ENCODE results near the gene CETN3.
"Not testable (repeated sequence)": the region's sequence is repeated elsewhere in the genome, so short reads cannot be mapped to it uniquely, and the experiment has no call there.

CETN3 gene

DNA sequence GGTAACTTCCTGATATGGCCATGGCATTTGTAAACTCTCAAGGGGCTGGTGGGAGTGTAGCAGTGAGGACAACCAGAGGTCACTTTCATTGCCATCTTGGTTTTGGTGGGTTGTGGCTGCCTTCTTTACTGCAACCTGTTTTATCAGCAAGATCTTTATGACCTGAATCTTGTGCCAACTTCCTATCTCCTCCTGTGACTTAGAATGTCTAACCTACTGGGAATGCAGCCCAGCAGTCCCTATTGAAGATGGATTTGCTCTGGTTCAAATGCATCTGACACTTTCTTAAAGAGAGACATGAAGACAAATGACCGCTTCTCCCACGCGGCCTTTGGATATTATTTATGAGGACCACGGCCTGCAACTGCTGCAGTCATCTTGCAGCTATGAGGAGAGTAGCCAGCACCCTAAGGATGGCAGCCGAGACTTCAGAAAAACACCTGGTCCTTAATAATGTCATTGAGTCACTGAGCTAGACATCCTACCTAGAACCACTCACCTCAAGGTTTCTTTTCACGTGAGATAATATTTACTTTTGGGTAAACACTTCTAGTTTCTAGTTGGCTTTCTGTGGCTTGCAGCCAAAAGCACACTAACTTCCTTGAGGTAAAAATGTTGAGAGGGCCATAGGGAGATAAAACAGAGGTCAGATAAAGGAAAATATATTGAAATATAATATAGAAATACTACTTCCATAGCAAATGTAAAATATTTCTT lies 28.2 kb downstream of the CETN3 start:
- DNase-seq, result no peak

DNA sequence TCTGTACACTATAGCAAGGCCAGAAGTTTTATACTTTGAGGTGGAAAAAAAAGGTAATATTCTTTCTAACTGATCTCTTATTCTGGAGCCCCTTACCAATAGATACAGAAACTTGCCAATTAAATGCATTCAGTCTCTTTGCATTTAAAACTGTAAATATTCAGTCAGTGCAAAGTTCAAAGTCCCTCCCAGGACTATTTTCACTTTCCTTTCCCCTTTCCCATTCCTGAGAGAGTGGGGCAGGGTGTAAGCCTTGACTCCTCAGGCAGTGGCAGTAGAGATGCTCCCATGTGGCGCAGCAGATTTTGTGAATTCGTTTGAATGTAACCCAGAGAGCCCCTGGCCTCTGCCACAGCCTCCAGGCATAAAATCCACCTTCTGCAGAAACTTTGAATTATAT lies 29.9 kb downstream of the CETN3 start:
- no peak for DNase-seq

DNA sequence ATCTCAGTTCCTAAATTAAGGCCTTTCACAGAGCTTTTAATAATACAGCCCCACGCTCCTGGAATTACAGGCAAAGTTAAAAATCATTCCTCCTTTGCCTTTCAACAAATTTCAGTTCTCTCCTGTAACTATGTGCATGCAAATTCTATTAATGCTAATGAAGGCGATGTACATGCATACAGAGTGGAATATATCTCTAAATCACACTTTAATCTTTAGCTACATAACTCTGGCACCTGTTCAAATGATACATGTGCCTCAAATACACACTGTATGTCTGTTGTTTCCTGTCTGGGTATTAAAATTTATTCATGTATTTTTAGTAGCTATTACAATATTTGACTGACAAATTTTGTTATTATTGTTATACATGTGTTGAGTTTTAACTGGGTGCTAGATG lies 30.8 kb downstream of the CETN3 start:
- DNase-seq, result no peak

DNA sequence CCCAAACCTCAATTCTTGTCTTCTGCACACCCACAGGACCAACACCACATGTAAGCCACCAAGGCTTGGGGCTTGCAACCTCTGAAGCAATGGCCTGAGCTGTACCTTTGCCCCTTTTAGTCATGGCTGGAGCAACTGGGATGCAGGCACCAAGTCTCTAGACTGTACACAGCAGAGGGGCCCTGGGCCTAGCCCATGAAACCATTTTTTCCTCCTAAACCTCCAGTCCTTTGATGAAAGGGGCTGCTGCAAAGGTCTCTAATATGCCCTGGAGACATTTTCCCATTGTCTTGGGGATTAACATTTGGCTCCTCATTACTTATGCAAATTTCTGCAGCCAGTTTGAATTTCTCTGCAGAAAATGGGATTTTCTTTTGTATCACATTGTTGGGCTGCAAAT lies 38.3 kb downstream of the CETN3 start:
- not testable (repeated sequence) for DNase-seq

DNA sequence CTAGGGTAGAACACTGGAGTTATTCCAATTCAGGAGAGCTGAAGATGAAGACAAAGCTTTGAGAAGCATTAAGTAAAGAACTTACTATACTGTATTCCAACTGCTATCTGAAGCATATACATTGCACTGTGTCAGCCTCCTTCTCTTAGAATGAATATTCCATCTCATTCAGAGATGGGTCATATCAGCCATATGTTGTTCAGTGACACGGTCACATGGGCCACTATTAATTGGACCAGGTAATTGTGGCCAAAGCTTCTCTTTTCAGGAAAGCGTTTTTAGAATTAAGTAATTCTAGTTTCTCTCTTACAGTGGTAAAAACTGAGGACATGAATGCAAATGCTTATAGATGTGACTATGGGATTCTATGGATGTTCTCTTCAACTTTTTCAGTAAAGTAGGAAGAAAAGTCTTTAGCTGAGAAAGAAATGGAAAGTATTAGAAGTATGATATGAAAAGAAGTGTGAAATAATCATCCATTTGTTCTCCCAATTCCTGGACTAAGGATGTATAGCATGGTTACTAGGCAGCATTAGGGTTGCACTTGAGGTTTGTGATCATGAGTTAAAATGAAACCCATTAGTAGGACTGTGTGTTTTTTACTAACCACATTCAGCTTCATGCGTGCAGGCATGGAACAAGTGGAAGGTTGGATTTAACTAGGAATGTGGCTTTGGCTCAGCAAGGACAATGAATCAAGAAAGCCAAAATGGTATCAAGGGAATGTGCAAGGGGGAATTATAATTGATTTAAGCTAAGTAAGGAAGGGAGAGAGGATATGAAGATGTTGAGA lies 40.9 kb downstream of the CETN3 start:
- DNase-seq, result no peak

DNA sequence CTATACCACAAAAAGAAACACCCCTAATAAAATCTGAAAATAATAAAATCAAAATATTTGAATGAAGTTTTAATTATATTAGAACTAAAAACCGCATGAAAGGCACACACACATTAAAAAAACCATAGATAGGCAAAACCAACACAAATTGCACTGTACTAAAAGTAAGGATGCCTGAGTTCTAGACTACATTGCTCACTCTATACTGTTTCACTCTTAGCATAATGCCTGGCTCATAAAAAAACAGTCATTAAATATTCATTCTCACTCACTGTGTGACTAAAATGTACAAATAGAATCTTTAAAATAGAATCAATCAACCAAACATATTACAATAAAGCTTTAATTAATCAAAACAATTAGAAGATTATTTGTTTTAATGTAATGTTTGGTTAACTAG lies 41.7 kb downstream of the CETN3 start:
- no peak for DNase-seq

DNA sequence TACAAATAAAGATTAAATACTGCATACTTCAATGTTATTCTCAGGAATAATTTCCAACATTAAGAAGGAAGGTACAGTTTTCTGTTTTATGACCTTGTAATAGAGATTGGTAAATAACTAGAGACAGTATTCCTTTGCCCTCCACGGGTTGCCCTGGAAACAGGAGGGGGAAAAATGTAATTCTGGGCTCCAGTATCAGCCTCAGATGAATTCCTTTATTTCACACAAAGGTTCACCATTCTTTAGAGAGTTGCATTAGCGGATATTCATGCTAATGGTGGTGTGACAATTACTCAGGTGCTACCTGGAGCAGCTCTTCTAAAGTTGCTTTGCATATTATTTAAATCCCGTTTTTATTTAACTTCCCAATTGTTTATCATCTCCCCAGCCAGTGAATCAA lies 42.6 kb downstream of the CETN3 start:
- DNase-seq, result no peak

DNA sequence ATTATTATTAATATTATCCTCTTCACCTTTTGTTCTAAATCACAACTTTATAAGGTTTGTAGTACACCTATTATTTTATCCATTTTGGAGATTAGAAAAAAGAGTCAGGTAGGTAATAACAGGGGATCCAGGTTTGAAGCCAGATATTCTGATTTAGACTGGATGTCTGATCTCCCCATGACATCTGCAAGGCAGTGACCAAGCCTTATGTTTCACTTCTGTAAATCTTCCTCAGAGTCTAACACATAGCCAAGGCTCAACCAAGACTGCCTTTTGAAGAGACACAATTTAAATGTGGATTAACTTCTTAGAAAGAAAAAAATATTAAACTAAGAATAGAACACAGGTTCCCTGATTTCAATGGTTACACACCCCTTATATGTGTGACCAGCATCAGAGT lies 44.2 kb downstream of the CETN3 start:
- no peak for DNase-seq

DNA sequence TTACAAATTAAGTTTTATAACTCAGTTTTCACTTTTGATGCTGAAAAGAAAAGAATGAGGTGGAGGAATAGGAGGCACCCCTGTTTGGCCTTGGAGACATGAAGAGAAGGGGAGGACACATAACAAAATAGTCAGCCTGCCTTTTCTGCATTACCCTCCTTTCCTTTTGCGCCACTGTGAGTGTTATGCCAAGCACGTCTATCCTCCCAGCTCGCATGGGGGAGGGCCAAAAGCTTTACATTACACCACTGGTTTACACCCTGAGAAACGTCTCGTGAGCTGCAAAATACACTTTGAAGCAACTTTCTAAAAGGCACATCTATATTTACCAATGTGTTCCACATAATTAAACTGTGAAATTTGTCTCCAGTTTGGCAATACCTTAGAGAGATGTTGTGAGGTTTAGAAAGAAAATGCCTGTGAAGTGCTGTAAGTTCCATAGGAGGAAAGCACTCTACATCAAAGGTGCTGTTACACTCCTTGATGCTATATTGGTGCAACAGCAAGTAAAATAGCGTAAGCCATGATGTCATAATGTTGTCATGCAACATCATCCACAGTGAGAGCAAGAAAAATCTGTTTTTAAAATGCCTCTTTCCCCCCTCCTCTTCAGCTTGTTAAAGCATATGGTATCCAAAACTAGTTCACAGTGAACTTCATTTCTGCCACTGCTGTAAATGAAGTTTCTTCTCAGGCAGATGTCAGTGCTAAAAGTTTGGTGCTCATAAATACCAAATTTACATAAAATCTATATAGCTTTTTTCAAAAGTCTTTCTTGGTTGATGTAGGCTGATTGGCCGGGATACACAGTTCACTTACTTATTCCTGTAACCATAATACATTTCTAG lies 50.3 kb downstream of the CETN3 start:
- DNase-seq, result no peak

DNA sequence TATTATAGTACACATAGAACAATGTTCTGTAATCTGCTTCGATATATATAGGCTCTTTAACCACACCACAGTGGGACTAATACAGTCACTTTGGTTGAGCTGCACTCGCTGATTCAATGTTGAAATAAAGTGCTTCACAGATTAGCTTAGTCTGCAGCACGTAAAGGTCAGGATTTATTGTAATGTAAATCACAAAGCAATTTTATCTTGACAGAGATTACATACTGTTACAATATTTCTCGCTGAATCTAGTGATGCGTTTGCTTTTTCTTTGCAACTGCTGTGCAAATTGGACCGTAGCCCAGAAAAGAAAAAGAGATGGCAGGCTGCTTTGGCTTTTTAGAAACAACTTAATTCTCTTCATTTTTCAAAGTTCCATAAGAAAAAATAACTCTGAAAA lies 52.9 kb downstream of the CETN3 start:
- DNase-seq, result no peak

DNA sequence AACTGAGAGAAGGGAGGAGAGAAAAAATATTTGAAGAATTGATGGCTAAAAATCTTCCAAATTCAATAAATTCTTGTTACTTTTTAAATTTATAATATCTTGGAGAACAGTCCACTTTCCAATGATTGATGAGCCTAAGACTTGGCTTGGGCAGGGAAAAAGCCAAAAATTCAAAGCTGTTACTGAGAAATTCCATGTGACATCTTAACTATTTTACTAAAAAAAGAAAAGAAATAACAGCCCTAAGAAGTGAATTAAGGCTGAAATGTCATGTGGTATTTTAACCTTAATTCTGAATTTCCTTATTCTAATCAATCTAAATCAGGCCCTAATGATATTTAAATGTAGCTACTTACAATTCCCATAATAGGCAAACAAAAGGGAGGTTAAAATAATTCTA lies 53.4 kb downstream of the CETN3 start:
- DNase-seq, result no peak

DNA sequence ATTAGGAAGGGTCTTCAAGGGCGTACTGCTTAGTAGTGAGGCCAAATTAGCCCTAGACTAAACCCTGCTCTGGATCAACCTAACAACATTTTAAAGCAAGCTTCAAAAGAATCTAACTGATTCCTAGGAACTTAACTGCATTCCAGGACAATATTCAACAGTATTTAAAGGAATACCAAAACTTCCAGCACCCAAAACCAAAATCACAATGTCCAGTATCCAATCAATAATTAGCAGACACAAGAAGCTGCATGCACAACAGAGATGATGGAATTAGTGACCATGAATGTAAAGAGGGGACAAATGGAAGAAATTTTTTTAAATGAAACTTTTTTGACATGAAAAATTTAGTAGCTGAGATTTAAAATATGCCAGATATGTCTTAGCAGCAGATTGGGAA lies 53.9 kb downstream of the CETN3 start:
- DNase-seq, result no peak

DNA sequence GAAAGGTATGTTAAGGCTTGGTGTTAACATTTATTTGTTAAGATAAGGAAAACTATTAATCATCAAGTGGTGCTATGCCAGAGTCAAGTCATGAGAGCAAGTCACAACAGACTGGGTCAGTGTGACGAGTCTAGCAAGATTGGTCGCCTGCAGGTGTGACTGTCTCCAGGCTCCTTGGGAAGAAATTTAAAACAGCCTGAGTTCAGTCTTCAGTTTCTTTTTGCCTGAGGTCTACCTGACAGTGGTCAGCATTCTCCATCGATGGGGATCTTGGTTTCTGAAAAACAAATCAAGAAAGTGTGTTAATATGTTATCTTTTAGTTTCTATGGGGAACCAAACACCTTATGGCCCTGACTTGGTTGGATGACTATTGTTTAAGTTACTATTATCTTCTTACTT lies 56.3 kb downstream of the CETN3 start:
- DNase-seq, result no peak

DNA sequence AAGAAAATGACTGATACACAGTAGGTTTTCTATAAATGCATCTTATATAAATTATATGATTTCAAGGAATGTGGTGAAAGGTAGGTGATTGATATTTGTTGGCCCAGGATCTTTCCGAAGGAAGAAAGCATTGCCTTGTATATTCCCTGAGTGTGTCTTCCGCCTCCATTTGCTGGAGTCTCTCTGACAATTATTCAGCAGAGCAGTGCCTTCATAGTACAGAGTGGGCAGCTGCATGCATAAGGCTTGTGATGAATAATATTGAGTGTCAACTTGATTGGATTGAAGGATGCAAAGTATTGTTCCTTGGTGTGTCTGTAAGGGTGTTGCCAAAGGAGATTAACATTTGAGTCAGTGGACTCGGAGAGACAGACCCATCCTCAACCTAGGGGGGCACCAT lies 58.5 kb downstream of the CETN3 start:
- DNase-seq, result no peak

DNA sequence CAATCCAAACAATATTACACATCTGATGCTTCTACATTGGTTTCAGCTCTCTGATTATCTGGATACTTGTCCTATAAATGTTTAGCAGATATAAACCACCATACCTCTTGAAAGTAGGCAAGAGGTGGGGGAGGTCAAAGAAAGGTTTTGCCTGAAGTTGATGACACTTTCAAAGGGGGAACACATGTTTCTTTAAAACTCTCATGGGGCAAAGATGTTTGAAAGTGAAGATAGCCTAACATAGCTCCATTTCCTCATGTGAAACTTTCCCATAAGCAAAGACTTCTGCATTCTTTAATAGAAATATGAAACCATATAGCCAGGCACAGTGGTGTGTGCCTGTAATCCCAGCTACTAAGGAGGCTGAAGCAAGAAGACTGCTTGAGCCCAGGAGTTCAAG lies 62.1 kb downstream of the CETN3 start:
- no peak for DNase-seq

DNA sequence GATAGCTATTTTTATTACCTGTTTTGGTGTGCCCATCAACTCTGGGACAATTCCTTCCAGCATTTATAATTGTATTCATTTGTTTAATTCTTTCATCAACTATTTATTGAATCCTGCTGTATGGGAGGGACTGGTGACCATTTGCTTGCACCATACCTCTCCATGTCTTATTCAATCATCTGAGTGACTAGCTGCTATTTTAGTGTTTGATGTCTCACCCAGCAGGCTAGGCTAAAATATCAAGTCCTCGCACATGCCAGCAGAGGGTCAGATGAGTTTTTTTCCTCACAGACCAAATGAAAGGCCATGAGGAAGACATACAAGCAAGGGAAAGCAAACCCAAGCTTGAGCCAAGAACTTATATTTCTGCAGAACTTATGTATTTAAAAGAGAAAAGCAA lies 63.9 kb downstream of the CETN3 start:
- DNase-seq, result no peak

DNA sequence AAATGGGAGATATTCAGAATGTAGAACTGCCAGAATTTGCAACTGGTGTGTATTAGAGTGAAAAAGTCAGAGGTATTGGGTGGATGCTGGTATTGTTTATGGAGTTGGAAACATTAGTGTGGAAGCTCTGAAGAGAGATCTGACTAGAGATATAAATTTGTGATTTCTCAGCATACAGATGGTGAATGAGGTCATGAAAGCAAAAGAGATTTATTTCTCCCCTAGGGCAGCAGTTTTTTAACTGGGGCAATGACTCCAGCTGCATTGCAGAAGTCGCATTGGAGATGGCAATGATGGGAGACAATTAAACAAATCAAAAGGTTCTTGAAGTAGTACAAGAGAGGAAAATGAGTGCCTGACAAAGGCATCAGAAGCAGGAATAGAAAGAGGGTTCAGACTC lies 64.9 kb downstream of the CETN3 start:
- DNase-seq, result no peak

DNA sequence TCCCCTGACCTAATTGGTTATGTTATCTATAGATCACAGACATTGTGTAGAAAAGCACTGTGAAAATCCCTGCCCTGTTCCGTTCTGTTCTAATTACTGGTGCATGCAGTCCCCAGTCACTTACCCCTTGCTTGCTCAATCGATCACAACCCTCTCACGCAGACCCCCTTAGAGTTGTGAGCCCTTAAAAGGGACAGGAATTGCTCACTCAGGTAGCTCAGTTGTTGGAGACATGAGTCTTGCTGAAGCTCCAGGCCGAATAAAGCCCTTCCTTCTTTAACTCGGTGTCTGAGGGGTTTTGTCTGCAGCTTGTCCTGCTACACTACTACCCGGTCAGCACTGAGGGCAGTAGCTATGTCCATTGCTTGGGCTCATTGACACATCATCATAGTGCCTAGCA lies 65.8 kb downstream of the CETN3 start:
- DNase-seq, result not testable (repeated sequence)

DNA sequence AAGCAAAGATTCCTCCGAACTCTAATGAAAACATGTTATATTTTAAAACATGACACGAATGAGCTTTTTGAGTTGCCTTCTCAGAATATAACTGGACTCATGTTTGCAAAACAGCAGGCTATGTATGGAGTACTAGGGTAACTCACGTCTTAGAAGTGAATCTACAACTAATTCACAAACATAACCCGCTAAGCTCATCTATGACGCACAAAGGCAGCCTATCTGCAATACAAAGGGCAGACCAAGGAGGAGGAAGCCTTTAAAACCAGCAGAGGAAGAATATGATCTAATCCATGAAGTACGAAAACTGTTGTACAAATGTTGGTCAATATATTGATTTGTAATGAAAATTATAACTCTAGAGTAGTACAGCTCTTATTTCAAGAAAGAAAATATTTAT lies 67.0 kb downstream of the CETN3 start:
- no peak for DNase-seq

Measured in AML-193 (cell line).